Measurements from ENCODE around the gene MAGEA10.

The MAGEA10 gene

DNA sequence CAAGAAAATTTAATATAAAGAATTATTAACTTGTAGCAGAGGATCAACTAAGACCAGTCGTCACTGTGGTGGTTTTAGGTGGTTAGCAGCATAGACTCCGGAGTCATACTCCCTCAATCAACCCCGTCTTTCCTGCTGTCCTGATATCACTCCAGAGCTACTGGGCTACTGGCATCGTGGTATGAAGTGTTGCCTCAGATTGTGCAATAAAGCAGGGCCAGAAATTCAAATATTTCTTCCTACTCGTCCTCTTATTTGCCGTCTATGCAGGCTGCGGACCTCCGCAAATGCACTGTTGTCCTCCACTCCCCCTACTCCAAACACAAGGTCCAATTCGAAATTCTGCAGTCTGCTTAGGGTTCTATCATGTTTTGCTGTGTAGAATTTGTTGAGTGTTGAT lies 1.2 kb upstream of the MAGEA10 start:
- TF ChIP-seq, protein P1, sequence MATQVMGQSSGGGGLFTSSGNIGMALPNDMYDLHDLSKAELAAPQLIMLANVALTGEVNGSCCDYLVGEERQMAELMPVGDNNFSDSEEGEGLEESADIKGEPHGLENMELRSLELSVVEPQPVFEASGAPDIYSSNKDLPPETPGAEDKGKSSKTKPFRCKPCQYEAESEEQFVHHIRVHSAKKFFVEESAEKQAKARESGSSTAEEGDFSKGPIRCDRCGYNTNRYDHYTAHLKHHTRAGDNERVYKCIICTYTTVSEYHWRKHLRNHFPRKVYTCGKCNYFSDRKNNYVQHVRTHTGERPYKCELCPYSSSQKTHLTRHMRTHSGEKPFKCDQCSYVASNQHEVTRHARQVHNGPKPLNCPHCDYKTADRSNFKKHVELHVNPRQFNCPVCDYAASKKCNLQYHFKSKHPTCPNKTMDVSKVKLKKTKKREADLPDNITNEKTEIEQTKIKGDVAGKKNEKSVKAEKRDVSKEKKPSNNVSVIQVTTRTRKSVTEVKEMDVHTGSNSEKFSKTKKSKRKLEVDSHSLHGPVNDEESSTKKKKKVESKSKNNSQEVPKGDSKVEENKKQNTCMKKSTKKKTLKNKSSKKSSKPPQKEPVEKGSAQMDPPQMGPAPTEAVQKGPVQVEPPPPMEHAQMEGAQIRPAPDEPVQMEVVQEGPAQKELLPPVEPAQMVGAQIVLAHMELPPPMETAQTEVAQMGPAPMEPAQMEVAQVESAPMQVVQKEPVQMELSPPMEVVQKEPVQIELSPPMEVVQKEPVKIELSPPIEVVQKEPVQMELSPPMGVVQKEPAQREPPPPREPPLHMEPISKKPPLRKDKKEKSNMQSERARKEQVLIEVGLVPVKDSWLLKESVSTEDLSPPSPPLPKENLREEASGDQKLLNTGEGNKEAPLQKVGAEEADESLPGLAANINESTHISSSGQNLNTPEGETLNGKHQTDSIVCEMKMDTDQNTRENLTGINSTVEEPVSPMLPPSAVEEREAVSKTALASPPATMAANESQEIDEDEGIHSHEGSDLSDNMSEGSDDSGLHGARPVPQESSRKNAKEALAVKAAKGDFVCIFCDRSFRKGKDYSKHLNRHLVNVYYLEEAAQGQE (IDR thresholded peaks at IDR 0.05; ENCODE audit: insufficient read depth in 1 of 2, low read depth in 2 of 2, low read length in 2 of 2) = no peak
- no peak for TF ChIP-seq FOXP2 (optimal IDR thresholded peaks at IDR 0.05; ENCODE audit: borderline replicate concordance, extremely low read depth, extremely low read length, insufficient read depth)
- TF ChIP-seq SIN3A (IDR thresholded peaks at IDR 0.05; ENCODE audit: borderline replicate concordance, insufficient read depth, low read length) = no peak
- no peak for TF ChIP-seq POLR2AphosphoS5 (IDR thresholded peaks at IDR 0.05; ENCODE audit: low read depth, low read length)
- no peak for TF ChIP-seq TAF1 (IDR thresholded peaks at IDR 0.05; ENCODE audit: borderline replicate concordance, insufficient read depth, low read length)

DNA sequence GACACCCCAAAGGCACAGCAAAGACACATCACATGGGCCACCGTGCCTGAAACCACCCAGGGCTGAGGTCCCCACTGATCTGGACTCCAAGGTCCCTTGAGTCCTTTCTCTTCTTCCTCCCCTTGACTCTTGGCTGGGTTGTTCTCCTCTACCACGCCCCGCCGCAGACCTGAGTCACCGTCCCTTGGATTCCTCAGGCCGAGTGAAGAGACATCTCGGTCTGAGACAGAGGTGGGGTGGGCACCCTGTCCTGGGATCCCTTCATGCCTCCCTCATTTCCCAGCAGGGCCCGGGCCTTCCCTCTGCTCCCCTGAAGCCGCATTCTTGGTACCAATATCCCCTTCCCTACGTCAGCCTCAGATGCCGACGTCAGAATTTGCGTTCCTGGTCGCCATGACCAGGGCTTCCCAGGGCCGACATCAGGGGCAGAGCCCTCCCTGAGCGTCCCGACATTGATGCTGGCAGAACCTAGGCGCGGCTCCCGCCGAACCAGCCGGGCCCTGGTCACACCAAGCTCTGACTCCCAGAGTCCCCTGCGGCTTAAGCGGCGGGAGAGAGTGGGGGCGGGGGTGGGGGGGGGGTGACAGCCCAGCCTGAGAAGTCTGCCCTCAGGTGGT lies 498 bp downstream of the MAGEA10 start:
- TF ChIP-seq, protein P1 (IDR thresholded peaks at IDR 0.05; ENCODE audit: insufficient read depth in 1 of 2, low read depth in 2 of 2, low read length in 2 of 2) = no peak
- TF ChIP-seq POLR2AphosphoS5 (IDR thresholded peaks at IDR 0.05; ENCODE audit: low read depth, low read length) (no peak), SIN3A (IDR thresholded peaks at IDR 0.05; ENCODE audit: borderline replicate concordance, insufficient read depth, low read length) (no peak), TAF1 (IDR thresholded peaks at IDR 0.05; ENCODE audit: borderline replicate concordance, insufficient read depth, low read length) (no peak), FOXP2 (optimal IDR thresholded peaks at IDR 0.05; ENCODE audit: borderline replicate concordance, extremely low read depth, extremely low read length, insufficient read depth) (no peak)

DNA sequence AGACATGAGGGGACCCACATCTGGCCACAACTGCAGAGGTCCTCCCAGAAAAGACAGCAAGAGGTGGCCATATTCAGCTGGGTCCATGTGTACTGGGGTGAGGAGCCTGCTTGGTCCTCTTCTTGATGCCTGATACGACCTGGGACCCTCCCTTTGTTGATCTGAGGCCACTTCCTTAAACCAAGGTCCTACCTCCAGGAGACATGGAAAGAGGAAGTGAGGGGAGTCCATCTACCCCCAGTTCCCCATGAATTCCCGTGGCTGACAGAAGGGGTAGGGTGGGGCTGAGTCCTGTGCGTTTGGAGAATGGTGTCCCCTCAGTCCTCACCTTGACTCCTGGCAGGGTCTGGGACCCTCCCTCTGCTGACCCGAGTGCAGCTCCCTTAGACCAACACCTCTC lies 2.1 kb downstream of the MAGEA10 start:
- no peak for TF ChIP-seq POLR2AphosphoS5 (IDR thresholded peaks at IDR 0.05; ENCODE audit: low read depth, low read length)
- no peak for TF ChIP-seq SIN3A (IDR thresholded peaks at IDR 0.05; ENCODE audit: borderline replicate concordance, insufficient read depth, low read length)
- TF ChIP-seq, protein P1 (IDR thresholded peaks at IDR 0.05; ENCODE audit: insufficient read depth in 1 of 2, low read depth in 2 of 2, low read length in 2 of 2) = no peak
- no peak for TF ChIP-seq TAF1 (IDR thresholded peaks at IDR 0.05; ENCODE audit: borderline replicate concordance, insufficient read depth, low read length)
- TF ChIP-seq FOXP2 (optimal IDR thresholded peaks at IDR 0.05; ENCODE audit: borderline replicate concordance, extremely low read depth, extremely low read length, insufficient read depth) = no peak

DNA sequence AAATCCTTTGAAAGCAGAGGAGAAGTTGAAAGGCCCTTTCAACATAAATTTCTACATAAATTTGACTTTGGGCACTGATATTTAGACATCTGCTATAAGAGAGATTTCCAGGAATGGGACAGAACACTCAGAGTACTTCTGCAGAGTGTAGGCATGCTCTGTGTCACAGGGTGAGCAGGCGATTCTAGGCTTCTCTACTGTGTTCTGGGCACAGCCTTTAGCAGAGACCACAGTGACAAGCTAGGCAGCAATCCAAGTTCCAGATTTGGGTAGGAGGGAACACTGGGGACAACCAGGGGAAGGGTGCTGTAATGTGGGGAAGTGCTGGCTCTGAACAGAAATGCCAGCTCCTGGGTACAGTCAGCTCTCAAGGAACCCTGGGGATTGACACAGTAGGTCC lies 6.9 kb downstream of the MAGEA10 start:
- TF ChIP-seq SIN3A (IDR thresholded peaks at IDR 0.05; ENCODE audit: borderline replicate concordance, insufficient read depth, low read length) (no peak), TAF1 (IDR thresholded peaks at IDR 0.05; ENCODE audit: borderline replicate concordance, insufficient read depth, low read length) (no peak)

DNA sequence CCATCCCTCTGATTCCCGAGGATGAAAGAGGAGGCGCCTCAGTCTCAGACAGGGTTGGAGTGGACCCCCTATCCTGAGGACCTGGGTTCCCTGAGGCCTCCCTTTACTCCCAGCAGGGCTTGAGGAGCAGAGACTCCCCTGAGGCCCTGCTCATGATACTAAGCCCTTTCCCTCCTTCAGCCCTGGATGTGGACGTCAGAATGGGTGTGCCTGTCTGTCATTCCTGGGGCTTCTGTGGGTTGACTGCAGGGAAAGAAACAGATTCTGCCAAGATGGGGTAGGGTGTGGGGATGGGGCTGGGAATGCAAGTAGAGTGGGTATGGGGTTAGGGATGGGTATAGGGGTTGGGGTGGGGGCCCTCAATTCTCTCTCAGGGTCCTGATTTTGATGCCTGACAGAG lies 21.1 kb downstream of the MAGEA10 start:
- no peak for TF ChIP-seq FOXP2 (optimal IDR thresholded peaks at IDR 0.05; ENCODE audit: borderline replicate concordance, extremely low read depth, extremely low read length, insufficient read depth)
- TF ChIP-seq TAF1 (IDR thresholded peaks at IDR 0.05; ENCODE audit: borderline replicate concordance, insufficient read depth, low read length) = no peak
- no peak for TF ChIP-seq SIN3A (IDR thresholded peaks at IDR 0.05; ENCODE audit: borderline replicate concordance, insufficient read depth, low read length)
- TF ChIP-seq, protein P1 (IDR thresholded peaks at IDR 0.05; ENCODE audit: insufficient read depth in 1 of 2, low read depth in 2 of 2, low read length in 2 of 2) = no peak
- TF ChIP-seq POLR2AphosphoS5 (IDR thresholded peaks at IDR 0.05; ENCODE audit: low read depth, low read length) = no peak

Measured in PFSK-1 (cell line).